Fibroblast of mammary gland (primary cell): ENCODE results near the gene UNC119B.

ENCODE experiments used
- DNase-seq: peaks from one replicate; pipeline ENCODE4 v3.0.0-alpha.2; 2010; ENCODE audit warnings: low read depth
- H3K4me3 ChIP-seq: 2 replicates; pipeline ENCODE4 v1.5.1; 2011; ENCODE audit warnings: low read depth, mild to moderate bottlenecking, low read length, moderate library complexity; ENCODE audit not compliant: control insufficient read depth
- TF ChIP-seq, protein P1 (sequence below): conservative IDR thresholded peaks from 2 replicates; pipeline ENCODE4 v1.5.1; 2011; ENCODE audit warnings: low read depth, low read length, inconsistent platforms; ENCODE audit not compliant: control insufficient read depth, insufficient read depth

Gene UNC119B

DNA sequence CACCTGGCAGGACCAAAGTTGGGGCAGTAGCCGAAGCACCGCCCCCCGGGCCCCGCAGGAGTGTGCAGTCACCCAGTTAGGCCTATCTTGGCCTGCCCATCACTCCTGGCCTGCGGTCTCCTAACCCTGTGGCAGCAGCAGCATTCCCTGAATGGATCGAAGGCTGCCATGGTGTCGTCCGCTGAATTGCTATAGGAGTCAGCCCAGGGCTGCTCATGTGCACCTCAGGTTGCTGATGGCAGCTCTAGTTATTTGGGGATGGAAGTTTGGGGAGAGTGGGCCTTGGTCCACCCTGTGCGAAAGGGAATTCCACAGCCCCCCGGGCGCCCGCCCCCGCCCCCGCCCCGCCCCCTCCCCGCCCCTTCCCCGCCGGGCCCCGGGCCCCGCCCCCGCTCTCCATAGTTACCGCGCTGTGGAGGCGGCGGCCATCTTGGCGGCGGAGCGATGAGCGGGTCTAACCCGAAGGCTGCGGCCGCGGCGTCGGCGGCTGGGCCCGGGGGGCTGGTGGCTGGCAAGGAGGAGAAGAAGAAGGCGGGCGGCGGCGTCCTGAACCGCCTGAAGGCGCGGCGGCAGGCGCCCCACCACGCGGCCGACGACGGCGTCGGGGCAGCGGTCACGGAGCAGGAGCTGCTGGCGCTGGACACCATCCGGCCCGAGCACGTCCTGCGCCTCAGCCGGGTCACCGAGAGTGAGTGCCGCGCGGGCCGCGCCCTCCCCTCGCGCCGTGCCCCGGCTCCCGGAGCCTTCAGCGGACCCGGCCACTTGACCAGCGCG, at the start of gene UNC119B:
TSS of gene UNC119B (plus strand) at position 428 of the 774 bp plus-strand sequence. CDS start at position 445, 17 bp downstream.
- DNase-seq, result peak; percentile 35
- TF ChIP-seq, protein P1, sequence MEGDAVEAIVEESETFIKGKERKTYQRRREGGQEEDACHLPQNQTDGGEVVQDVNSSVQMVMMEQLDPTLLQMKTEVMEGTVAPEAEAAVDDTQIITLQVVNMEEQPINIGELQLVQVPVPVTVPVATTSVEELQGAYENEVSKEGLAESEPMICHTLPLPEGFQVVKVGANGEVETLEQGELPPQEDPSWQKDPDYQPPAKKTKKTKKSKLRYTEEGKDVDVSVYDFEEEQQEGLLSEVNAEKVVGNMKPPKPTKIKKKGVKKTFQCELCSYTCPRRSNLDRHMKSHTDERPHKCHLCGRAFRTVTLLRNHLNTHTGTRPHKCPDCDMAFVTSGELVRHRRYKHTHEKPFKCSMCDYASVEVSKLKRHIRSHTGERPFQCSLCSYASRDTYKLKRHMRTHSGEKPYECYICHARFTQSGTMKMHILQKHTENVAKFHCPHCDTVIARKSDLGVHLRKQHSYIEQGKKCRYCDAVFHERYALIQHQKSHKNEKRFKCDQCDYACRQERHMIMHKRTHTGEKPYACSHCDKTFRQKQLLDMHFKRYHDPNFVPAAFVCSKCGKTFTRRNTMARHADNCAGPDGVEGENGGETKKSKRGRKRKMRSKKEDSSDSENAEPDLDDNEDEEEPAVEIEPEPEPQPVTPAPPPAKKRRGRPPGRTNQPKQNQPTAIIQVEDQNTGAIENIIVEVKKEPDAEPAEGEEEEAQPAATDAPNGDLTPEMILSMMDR, result no peak
- H3K4me3 ChIP-seq, result peak within 1 kb of the TSS; percentile 76

DNA sequence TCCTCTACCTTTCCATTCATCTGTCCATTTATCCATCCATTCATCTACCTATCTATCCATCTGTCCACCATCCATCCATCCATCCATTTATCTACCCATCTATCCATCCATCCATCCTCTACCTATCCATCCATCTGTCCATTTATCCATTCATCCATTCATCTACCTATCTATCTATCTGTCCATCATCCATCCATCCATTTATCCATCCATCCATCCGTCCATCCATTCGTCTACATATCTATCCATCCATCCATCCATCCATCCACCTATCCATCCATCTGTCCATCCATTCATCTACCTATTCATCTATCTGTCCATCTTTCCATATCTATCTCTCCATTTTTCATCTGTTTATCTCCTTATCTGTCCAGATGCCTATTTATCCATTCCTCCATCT, 48.8 kb upstream of the UNC119B start:
- TF ChIP-seq, protein P1, result no peak
- no peak overlapping the region for H3K4me3 ChIP-seq
- no peak for DNase-seq

DNA sequence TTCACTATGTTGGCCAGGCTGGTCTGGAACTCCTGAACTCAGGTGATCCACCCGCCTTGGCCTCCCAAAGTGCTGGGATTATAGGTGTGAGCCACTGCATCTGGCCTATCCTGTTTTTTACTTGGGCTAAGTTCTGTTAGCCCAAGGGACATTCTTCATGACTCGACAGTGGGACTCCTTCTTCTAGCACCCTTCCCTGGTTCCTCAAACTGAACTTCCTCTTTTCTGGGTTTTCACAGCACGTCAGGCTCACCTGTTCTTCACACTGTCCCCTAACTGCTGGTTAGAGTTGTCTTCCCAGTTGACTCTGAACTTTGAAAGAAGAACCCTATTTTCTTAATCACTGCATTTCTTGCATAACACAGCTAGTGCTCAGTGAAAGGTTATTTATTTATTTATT, 47.4 kb upstream of the UNC119B start:
- DNase-seq, result no peak
- TF ChIP-seq, protein P1, result no peak
- H3K4me3 ChIP-seq, result no peak overlapping the region

DNA sequence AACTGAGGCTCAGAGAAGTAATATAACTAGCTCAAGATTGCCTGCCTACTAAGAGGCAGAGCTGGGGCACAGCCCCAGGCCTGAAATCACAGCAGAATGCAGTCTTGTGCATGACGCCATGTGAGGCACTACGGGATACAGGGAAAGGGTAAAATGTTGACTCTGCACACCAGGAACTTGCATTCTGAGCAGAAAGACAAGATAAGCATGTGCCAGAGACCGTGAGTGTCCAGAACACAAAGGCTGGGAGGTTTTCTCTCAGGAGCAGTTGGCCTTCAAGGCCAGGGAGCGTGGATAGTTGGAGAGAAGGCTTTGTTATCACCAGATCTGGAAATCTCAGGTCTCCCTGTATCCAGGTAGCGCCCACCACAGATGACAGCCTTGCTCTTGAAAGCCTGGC, 46.5 kb upstream of the UNC119B start:
- no peak for DNase-seq
- H3K4me3 ChIP-seq, result no peak overlapping the region
- TF ChIP-seq, protein P1, result no peak

- no peak for DNase-seq
- H3K4me3 ChIP-seq, result no peak overlapping the region
- TF ChIP-seq, protein P1, result no peak
These were observed 43.5 kb upstream of the UNC119B start for GRCh38 chr12:120666571-120667390.

DNA sequence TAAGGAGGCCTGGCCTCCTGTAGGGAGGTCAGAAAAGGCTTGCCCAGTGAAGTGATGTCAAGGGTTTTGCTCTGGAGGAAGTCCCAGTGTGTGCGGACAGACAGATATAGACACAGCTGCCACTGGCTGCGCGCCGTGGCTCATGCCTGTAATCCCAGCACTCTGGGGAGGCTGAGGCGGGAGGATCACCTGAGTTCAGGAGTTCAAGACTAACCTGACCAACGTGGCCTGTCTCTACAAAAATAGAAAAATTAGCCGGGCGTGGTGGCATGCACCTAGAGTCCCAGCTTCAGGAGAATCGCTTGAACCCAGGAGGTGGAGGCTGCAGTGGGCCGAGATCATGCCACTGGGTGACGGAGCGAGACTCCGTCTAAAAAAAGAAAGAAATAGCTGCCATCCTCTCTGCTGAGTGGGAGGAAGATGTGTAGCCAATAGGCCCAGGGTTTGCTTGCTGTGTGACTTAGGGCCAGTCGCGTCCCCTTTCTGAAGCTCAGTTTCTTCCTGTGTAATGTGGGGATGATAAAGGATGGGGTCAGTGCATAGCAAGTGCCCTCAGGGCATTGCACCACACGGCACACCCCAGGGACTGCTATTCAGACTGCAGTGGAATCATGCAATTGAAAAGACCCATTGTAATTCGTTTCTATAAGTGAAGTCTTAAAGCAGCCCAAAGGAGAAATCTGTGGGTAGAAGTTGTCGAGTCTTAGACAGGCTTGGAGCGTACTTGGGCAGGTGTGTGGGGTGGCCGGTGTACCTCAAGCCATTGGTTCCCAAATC, 42.0 kb upstream of the UNC119B start:
- H3K4me3 ChIP-seq, result no peak overlapping the region
- DNase-seq, result no peak
- TF ChIP-seq, protein P1, result no peak
